Suppressor macrophage treated with lipopolysaccharide for 4 hours (primary cell): ENCODE data around the gene PERM1.
"Not testable (repeated sequence)": the region's sequence is repeated elsewhere in the genome, so short reads cannot be mapped to it uniquely, and the experiment has no call there.

ENCODE experiments used
- DNase-seq: peaks from one replicate; pipeline ENCODE4 v3.0.0-alpha.2; 2020

The PERM1 gene

GRCh38 chr1:1014799-1015681 is 33.1 kb upstream of the PERM1 start:
- peak; percentile 75 for DNase-seq

GRCh38 chr1:1013922-1014648 is 32.2 kb upstream of the PERM1 start:
- DNase-seq, result peak; percentile 47

- peak; percentile 99 for DNase-seq
Observed at GRCh38 chr1:1013105-1013921, 31.4 kb upstream of the PERM1 start, which contains the start of gene ISG15. Gene ISG15, plus strand, starts transcription at chr1:1013497. Its CDS starts 77 bp downstream, at chr1:1013574.

GRCh38 chr1:1012736-1013104 is 30.8 kb upstream of the PERM1 start:
- DNase-seq, result not testable (repeated sequence)

- DNase-seq, result no peak
Observed at GRCh38 chr1:1011396-1011949, 29.6 kb upstream of the PERM1 start.

- not testable (repeated sequence) for DNase-seq
Observed at GRCh38 chr1:1010131-1010530, 28.2 kb upstream of the PERM1 start.

GRCh38 chr1:1006305-1007159 is 24.6 kb upstream of the PERM1 start:
- DNase-seq, result peak; percentile 24

- DNase-seq, result no peak
Observed at GRCh38 chr1:1005774-1006304, 23.9 kb upstream of the PERM1 start.

GRCh38 chr1:1004780-1005697 is 23.1 kb upstream of the PERM1 start:
- peak; percentile 47 for DNase-seq

- no peak for DNase-seq
Observed at GRCh38 chr1:1004420-1004779, 22.5 kb upstream of the PERM1 start.

GRCh38 chr1:1003618-1004419 is 21.9 kb upstream of the PERM1 start:
- no peak for DNase-seq

GRCh38 chr1:1001057-1001783 is 19.3 kb upstream of the PERM1 start:
- DNase-seq, result no peak

GRCh38 chr1:1000357-1001056 is 18.6 kb upstream of the PERM1 start:
- peak; percentile 93 for DNase-seq

GRCh38 chr1:999725-1000356 is 17.9 kb upstream of the PERM1 start, which contains the start of gene HES4:
Gene HES4, minus strand, starts transcription at chr1:1000097. Its CDS starts 124 bp downstream, at chr1:999973.
- peak; percentile 97 for DNase-seq

- DNase-seq, result peak; percentile 56
Observed at GRCh38 chr1:998995-999724, 17.3 kb upstream of the PERM1 start.

GRCh38 chr1:998745-998994 is 16.8 kb upstream of the PERM1 start:
- no peak for DNase-seq
